Activated T-cell treated with anti-CD3 and anti-CD28 coated beads for 24 hours (primary cell): ENCODE data around the gene CIPC.

Source experiments
- DNase-seq: peaks from one replicate; pipeline ENCODE4 v3.0.0-alpha.2; 2020; ENCODE audit warnings: low read depth

Gene CIPC

GRCh38 chr14:77103475-77103874, 5.4 kb downstream of the CIPC start:
- DNase-seq = no peak

- DNase-seq = no peak
Observed at GRCh38 chr14:77103951-77104350, 5.9 kb downstream of the CIPC start.

DNA sequence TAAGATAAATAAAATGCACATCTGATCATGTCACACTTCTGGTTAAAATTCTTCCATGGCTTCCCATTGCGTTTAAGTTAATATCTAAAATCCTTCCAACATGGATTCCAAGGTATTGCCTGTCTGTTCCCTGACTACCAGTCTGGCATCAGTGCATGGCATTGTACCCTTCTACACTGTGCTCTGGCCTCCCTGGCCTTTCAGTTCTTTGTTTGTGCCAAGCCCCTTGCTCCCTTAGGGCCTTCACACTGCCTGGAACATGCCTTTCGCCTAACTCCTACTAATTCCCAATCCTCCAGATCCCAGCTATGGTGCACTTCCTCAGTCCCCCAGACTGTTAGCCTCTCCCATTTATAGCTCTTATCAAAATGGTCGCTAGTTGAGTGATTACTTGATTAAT, 6.3 kb downstream of the CIPC start:
- DNase-seq = no peak

DNA sequence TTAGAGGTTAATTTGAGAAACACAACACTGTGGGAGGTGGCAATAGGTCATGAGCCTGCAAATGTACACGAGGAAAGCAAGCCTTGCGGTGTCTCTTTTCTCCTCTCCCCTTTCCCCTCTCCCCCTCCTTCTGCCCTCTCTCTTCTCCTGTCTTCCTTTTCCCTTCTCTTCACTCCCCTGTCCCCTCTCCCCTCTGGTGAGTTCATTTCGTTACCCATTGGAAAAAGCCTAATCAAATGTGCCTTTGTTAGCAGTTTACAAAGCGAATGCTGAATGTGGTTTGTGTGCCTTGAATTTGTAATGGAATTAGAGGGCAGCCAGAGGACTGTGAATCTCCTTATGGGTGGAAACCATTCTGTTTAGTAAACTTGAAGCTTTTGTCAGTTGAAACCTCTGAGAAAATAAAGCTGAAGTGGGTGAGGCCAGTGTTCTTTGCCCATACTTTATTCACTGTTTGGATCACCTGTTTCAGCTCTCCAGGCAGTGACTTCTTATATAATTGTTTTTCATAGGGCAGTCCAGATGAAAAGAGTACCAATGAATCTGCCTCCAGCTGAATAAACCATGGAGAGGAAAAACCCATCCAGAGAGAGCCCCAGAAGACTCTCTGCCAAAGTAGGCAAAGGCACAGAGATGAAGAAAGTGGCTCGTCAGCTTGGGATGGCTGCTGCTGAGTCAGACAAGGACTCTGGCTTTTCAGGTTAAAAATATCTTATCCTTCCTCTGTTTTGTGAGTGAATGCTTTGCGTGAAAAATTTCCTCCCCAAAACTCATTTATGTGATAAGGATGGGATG, 7.3 kb downstream of the CIPC start:
- DNase-seq = no peak

GRCh38 chr14:77106666-77107065, 8.6 kb downstream of the CIPC start:
- DNase-seq = no peak

DNA sequence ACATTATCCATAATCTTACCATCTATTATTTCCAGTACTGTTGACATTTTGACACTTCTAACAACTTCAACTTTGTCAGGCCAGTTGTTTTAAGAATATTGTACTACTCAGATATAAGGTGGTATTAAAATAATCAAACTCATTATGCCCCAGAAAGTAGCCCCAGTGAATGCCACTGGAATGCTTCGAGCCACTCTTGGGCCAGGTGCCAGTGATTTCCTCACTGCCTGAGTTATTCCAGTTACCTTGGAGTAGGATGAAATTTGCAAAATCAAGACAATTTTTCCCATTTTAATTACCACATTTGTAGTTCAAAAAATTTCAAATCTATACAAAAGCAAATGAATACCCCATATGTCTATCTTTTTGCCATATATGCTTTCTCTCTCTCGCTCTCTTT, 9.2 kb downstream of the CIPC start:
- no peak for DNase-seq

GRCh38 chr14:77108753-77109152, 10.7 kb downstream of the CIPC start:
- no peak for DNase-seq

- no peak for DNase-seq
Observed at GRCh38 chr14:77109656-77110055, 11.6 kb downstream of the CIPC start.

GRCh38 chr14:77110286-77110685, 12.2 kb downstream of the CIPC start:
- no peak for DNase-seq

DNA sequence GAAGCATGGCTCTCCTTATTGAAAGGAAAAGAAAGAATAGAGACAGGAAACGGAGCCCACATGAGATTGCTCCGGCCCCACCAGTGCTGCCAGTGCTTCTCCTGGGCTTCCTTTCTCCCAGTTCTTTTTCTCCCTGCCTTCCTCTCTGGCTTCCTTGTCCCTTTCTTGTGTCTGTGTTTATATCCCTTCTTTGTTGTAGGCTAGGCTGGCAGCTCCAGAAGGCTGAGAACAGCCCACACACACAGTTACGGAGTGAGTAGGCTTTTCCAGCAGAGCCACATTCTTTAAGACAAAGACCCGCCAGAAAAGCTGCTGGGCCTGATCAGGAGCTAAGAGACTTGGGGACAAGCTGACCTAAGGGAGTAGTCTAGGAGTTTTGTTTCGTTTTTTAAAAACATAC, 13.0 kb downstream of the CIPC start:
- no peak for DNase-seq

GRCh38 chr14:77113644-77114043, 15.6 kb downstream of the CIPC start:
- DNase-seq = no peak

DNA sequence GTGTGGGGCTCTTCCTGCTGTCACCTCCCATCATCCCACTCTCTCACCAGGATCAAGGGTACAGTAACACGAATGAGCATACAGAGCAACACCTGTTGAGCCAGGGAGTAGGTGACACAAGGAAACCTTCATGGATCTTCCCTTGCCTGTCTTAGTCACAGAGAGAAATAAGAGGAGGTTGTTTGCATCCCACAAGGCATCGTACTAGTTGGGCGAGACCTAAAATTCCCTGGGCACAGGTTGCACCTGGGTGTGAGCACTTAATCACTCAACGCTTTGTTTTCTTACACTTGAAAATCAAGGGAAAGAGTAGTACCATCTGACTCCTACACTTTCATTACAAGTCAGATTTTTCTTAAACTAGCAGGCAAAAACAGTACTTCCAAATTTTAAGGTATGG, 16.6 kb downstream of the CIPC start:
- no peak for DNase-seq

DNA sequence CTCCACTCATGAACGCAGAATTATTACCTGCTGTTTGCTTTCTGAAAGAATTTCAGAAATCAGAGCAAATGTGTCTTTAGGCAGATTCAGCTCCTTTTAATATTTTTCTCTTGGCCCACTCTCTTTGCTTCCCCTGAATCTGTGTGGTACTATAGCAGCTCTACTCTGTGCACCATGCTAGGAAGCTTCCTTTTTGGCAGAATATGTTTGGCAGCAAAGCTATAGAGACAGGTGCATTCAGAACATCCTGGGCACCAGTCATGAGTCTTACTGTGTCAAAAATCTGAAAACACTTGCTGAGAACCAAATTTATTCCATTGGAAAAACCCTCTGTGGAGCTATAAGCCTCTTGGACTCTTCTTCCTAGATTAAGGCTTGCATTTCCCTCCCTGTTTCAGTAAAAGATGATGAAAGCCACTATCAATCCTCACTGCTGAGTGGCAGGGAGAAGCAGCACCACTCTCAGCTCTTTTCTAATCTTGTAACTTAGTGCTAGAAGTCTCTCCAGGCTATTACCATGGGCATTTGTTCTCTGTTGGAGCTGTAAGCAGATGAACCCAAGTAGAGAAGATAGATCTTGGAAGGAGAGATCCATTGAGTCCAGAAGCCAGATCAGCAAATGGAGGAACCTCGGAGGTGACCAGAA, 18.2 kb downstream of the CIPC start:
- DNase-seq = no peak

DNA sequence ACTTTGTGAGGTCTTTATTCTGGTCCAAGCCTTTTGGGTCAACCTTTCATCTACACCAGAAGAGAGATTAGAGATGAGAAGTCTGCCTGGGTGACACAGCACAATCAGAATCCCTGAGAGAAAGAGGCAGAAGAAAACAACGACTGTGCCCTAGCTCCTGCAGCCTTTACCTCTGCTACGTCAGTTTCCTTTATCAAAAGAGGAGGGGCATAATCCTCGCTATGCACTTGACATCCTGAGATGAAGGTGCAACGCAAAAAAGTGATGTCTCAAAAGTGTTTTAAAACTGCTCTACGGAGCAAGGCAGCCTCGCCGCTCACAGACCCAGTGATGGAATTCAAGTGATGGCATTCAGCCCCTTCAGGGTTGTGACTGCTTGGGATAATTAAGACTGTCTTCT, 21.8 kb downstream of the CIPC start:
- DNase-seq = no peak

- DNase-seq = no peak
Observed at GRCh38 chr14:77120771-77121743, 23.0 kb downstream of the CIPC start.

DNA sequence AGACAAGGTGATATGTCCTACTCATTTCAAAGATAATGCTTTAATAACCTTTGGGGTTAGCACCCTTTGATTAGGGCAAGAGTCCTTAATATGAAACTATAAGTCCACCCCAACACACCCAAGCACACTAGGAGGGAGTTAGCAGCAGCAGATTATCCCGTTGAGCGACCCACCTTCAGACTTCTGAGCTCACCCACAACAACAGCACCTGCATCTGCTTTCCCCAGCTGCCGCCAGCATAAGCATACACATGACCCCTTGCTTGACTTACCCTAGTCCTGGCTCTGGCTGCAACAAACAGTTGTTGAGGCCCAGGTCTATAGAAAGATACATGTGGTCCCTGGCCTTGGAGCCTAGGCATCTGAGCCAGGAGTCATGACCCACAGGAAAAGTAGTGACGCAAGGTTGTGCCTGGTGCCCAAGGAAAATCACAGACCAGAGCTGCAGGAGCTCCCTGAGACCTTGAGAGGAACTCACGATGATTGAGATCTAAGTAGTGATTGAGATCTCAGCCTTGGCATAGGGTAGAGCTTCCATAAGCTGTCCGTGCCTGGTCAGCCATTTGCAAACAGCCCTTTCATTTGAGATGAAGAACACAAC, 24.6 kb downstream of the CIPC start:
- DNase-seq = no peak

GRCh38 chr14:77123381-77124325, 25.6 kb downstream of the CIPC start:
- no peak for DNase-seq

GRCh38 chr14:77124345-77125280, 26.6 kb downstream of the CIPC start:
- DNase-seq = peak; percentile 34

- DNase-seq = no peak
Observed at GRCh38 chr14:77125281-77125801, 27.3 kb downstream of the CIPC start.
